Body of pancreas (tissue), 4 donors: ENCODE results near the gene ILF3.

Source experiments
- CTCF ChIP-seq, 7 experiments: fragments of 450-650 bp in 4 of 7; fragments of 200-600 bp in 3 of 7; sonication (generic) in 3 of 7; IDR thresholded peaks; one replicate each; pipeline ENCODE4 v1.5.1; 2016 to 2019; ENCODE audit warnings: antibody characterized with exemption in 7 of 7
- POLR2A ChIP-seq, 3 donors: fragments of 450-650 bp; IDR thresholded peaks; one replicate each; pipeline ENCODE4 v1.6.1; 2016; ENCODE audit warnings: antibody characterized with exemption in 3 of 3, mild to moderate bottlenecking in 2 of 3

- TF ChIP-seq CTCF (IDR thresholded peaks at IDR 0.05) (no peak), POLR2A (IDR thresholded peaks at IDR 0.05) (no peak)
Observed at GRCh38 chr19:10691178-10691881, 37.2 kb downstream of the ILF3 start.
